Hepatocyte (in vitro differentiated cells): ENCODE data around the gene NAA80. TPM values are rescaled to one million over a fixed set of nuclear protein-coding genes. Genes with fewer than 3 reads are reported as not detected.

Experiments used
- DNase-seq: peaks from one replicate; pipeline ENCODE4 v3.0.0-alpha.2; 2016; ENCODE audit warnings: low spot score
- H2AFZ ChIP-seq: fragments of 200-600 bp; sonication (generic); 2 replicates; pipeline ENCODE4 v1.6.0; 2016; ENCODE audit warnings: antibody characterized with exemption, mild to moderate bottlenecking
- H3K27ac ChIP-seq: fragments of 200-600 bp; sonication (generic); 2 replicates; pipeline ENCODE4 v1.5.1; 2016; ENCODE audit warnings: mild to moderate bottlenecking
- H3K27me3 ChIP-seq: fragments of 200-600 bp; sonication (generic); 2 replicates; pipeline ENCODE4 v1.6.1; 2016
- H3K36me3 ChIP-seq: fragments of 200-600 bp; sonication (generic); replicated peaks from 2 replicates; pipeline ENCODE4 v1.5.1; 2016; ENCODE audit warnings: low read depth; ENCODE audit not compliant: insufficient read depth
- H3K4me1 ChIP-seq: fragments of 200-600 bp; sonication (generic); 2 replicates; pipeline ENCODE4 v1.5.1; 2016; ENCODE audit warnings: mild to moderate bottlenecking, moderate library complexity; ENCODE audit not compliant: insufficient read depth
- H3K4me2 ChIP-seq: fragments of 200-600 bp; sonication (generic); 2 replicates; pipeline ENCODE4 v1.6.0; 2016
- H3K4me3 ChIP-seq: fragments of 200-600 bp; sonication (generic); 2 replicates; pipeline ENCODE4 v1.5.1; 2016; ENCODE audit warnings: mild to moderate bottlenecking
- H3K79me2 ChIP-seq: fragments of 200-600 bp; sonication (generic); 2 replicates; pipeline ENCODE4 v1.6.0; 2017; ENCODE audit warnings: mild to moderate bottlenecking
- H3K9me2 ChIP-seq: fragments of 200-600 bp; sonication (generic); replicated peaks from 2 replicates; pipeline ENCODE4 v1.6.0; 2017; ENCODE audit warnings: mild to moderate bottlenecking; ENCODE audit not compliant: insufficient read depth
- H3K9me3 ChIP-seq: fragments of 200-600 bp; sonication (generic); 2 replicates; pipeline ENCODE4 v1.5.1; 2016; ENCODE audit warnings: low read depth, mild to moderate bottlenecking
- H4K20me1 ChIP-seq: fragments of 200-600 bp; sonication (generic); 2 replicates; pipeline ENCODE4 v1.6.0; 2016; ENCODE audit warnings: mild to moderate bottlenecking; ENCODE audit not compliant: insufficient read depth, poor library complexity, severe bottlenecking
- CTCF ChIP-seq: fragments of 200-600 bp; sonication (generic); IDR thresholded peaks from 2 replicates; pipeline ENCODE4 v1.5.1; 2016; ENCODE audit warnings: antibody characterized with exemption, mild to moderate bottlenecking; ENCODE audit not compliant: poor library complexity
- EZH2 ChIP-seq: fragments of 200-600 bp; sonication (generic); IDR thresholded peaks from 2 replicates; pipeline ENCODE4 v1.6.1; 2016; ENCODE audit warnings: antibody characterized with exemption, mild to moderate bottlenecking, borderline replicate concordance
- EZH2phosphoT487 ChIP-seq: fragments of 200-600 bp; sonication (generic); IDR thresholded peaks from one replicate; pipeline ENCODE4 v1.6.1; 2018; ENCODE audit warnings: antibody characterized with exemption, mild to moderate bottlenecking, low read depth, moderate library complexity; ENCODE audit not compliant: unreplicated experiment, severe bottlenecking
- WGBS: methylation state at CpG from one replicate; pipeline ENCODE4 v1.1.6; 2016; ENCODE audit warnings: low lambda C conversion rate; ENCODE audit errors: missing lambda C conversion rate; 5-methylcytosine and 5-hydroxymethylcytosine counted together
- polyA plus RNA-seq: library from polyadenylated mRNA; unstranded; fragments of >200 nt; fragmentation: Nextera tagmentation; extraction: Ambion mirVana; gene quantifications from 2 replicates; pipeline ENCODE4 v1.2.1, GENCODE V29; 2016
- total RNA-seq: library from RNA; depleted of rRNA; stranded (reverse); fragments of >200 nt; gene quantifications from 2 replicates; pipeline ENCODE4 v1.2.3, GENCODE V29; 2014

NAA80 gene
- total and polyA plus RNA-seq, 2 experiments from 2014 or later, result 6.7 to 19.5 TPM

GRCh38 chr3:50318615-50319014 is 19.4 kb upstream of the NAA80 start:
- DNase-seq, result no peak
- TF ChIP-seq EZH2 (no peak), EZH2phosphoT487 (no peak), CTCF (no peak)
- no peaks in the 10 kb centered on the region for H3K9me2 ChIP-seq
- no peak overlapping the region for H3K4me3 ChIP-seq
- no peaks in the 10 kb centered on the region for H3K27me3 ChIP-seq
- H2AFZ ChIP-seq, result no peak overlapping the region
- 95% methylated on average over 10 of the region's 10 CpGs for WGBS
- H3K79me2 ChIP-seq, result peaks cover 38% of the 10 kb centered on the region
- H3K27ac ChIP-seq, result no peak overlapping the region
- H3K9me3 ChIP-seq, result no peaks in the 10 kb centered on the region
- H3K4me1 ChIP-seq, result peaks cover 49% of the 10 kb centered on the region
- peak overlapping the region; percentile 97 for H3K4me2 ChIP-seq
- peaks cover 3% of the 10 kb centered on the region for H4K20me1 ChIP-seq
- H3K36me3 ChIP-seq, result no peaks in the 10 kb centered on the region

GRCh38 chr3:50318163-50318562 is 19.0 kb upstream of the NAA80 start:
- no peak for DNase-seq
- peaks cover 3% of the 10 kb centered on the region for H4K20me1 ChIP-seq
- peaks cover 49% of the 10 kb centered on the region for H3K4me1 ChIP-seq
- peak overlapping the region; percentile 91 for H3K27ac ChIP-seq
- 94% methylated on average over 10 of the region's 11 CpGs for WGBS
- H3K36me3 ChIP-seq, result no peaks in the 10 kb centered on the region
- H3K4me2 ChIP-seq, result peak overlapping the region; percentile 97
- H3K9me2 ChIP-seq, result no peaks in the 10 kb centered on the region
- H3K27me3 ChIP-seq, result no peaks in the 10 kb centered on the region
- TF ChIP-seq EZH2phosphoT487 (no peak), EZH2 (no peak), CTCF (no peak)
- H2AFZ ChIP-seq, result no peak overlapping the region
- H3K79me2 ChIP-seq, result peaks cover 38% of the 10 kb centered on the region
- H3K9me3 ChIP-seq, result no peaks in the 10 kb centered on the region
- no peak overlapping the region for H3K4me3 ChIP-seq

- no peak for DNase-seq
Observed at GRCh38 chr3:50317300-50317699, 18.1 kb upstream of the NAA80 start.

More at GRCh38 chr3:50317300-50317699, 18.1 kb upstream of the NAA80 start:
- Histone ChIP-seq H3K4me3 (no peak overlapping the region), H4K20me1 (peaks cover 3% of the 10 kb centered on the region), H3K4me2 (peak overlapping the region; percentile 61), H3K9me2 (no peaks in the 10 kb centered on the region), H3K36me3 (no peaks in the 10 kb centered on the region), H3K27me3 (no peaks in the 10 kb centered on the region), H3K79me2 (peaks cover 38% of the 10 kb centered on the region), H2AFZ (no peak overlapping the region), H3K4me1 (peaks cover 43% of the 10 kb centered on the region), H3K27ac (peak overlapping the region; percentile 91), H3K9me3 (no peaks in the 10 kb centered on the region)
- WGBS, result 80% methylated on average over 6 of the region's 6 CpGs
- TF ChIP-seq EZH2 (no peak), CTCF (no peak), EZH2phosphoT487 (no peak)
